HG03095 (cell line): ENCODE data around the gene HCN2.
"Not testable (repeated sequence)": the region's sequence is repeated elsewhere in the genome, so short reads cannot be mapped to it uniquely, and the experiment has no call there.

Experiments used
- ATAC-seq: cut with Tn5 transposase; IDR thresholded peaks from one replicate; pipeline ENCODE4 v1.9.1; 2021; ENCODE audit warnings: moderate library complexity; ENCODE audit not compliant: unreplicated experiment

The HCN2 gene

GRCh38 chr19:602391-603301 is 13.0 kb downstream of the HCN2 start:
- no peak for ATAC-seq

- not testable (repeated sequence) for ATAC-seq
Measured at GRCh38 chr19:603302-603639, 13.6 kb downstream of the HCN2 start.

- not testable (repeated sequence) for ATAC-seq
Measured at GRCh38 chr19:603779-604178, 14.1 kb downstream of the HCN2 start.

DNA sequence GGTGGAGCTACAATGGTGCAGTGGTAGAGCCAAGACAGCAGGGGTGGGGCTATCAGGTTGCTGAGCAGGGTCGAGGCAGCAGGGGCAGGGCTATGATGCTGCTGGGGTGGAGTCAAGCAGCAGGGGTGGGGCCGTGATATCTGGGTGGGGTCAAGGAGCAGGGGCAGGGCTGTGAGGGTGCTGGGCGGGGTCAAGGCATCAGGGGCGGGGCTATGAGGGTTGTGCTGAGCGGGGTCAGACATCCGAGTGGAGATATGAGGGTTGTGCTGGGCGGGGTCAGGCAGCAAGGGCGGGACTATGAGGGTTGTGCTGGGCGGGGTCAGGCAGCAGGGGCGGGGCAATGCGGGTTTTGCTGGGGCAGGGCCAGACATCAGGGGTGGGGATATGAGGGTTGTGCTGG is 14.7 kb downstream of the HCN2 start:
- ATAC-seq: no peak

DNA sequence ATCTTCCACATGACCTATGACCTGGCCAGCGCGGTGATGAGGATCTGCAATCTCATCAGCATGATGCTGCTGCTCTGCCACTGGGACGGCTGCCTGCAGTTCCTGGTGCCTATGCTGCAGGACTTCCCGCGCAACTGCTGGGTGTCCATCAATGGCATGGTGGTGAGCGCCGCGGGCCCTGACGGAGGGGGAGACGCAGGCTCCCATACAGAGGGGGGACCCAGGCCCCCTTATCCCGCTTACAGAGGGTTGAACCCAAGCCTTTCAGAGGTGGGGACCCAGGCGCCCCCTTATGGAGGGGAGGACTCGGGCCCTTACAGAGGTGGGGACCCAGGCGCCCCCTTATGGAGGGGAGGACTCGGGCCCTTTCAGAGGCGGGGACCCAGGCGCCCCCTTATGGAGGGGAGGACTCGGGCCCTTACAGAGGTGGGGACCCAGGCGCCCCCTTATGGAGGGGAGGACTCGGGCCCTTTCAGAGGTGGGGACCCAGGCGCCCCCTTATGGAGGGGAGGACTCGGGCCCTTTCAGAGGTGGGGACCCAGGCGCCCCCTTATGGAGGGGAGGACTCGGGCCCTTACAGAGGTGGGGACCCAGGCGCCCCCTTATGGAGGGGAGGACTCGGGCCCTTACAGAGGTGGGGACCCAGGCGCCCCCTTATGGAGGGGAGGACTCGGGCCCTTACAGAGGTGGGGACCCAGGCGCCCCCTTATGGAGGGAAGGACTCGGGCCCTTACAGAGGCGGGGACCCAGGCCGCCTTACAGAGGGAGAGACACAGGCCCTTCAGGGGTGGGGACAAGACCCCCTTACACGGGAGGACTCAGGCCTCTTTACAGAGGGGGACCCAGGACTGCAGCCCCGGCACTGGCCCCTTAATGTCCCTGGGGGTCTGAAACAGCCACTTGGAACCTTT is 15.6 kb downstream of the HCN2 start:
- ATAC-seq: not testable (repeated sequence)

DNA sequence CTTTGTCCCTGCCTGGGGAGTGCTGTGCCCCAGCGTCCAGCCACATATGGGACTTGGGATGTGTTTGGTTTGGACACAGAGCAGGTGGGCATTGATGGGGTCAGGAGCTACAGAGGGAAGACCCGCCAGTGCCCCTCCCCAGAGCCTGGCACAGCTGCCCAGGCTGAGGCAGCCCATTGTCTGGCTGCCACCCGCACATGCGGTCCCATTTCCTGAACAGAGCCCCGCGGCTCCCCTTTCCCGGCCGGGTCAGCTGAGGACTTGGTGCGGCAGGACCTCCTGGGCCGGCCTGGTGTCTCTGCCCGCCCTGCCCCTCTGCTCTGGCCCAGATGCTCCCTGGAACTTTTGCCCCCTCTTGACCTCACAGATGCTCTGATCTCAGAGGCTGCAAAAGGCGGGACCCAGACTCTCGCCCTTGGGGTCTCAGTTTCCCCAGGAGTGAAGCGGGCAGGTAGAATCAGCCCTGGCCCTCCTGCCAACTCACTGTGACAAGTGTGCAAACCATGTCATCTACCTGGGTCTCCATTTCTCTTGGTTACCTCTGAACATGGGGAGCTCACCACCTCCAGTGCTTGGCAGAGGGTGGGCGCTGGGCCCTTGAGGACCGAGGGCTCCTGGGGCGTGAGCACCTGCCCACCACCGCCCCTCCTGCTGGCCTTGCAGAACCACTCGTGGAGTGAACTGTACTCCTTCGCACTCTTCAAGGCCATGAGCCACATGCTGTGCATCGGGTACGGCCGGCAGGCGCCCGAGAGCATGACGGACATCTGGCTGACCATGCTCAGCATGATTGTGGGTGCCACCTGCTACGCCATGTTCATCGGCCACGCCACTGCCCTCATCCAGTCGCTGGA is 17.8 kb downstream of the HCN2 start:
- ATAC-seq: no peak

DNA sequence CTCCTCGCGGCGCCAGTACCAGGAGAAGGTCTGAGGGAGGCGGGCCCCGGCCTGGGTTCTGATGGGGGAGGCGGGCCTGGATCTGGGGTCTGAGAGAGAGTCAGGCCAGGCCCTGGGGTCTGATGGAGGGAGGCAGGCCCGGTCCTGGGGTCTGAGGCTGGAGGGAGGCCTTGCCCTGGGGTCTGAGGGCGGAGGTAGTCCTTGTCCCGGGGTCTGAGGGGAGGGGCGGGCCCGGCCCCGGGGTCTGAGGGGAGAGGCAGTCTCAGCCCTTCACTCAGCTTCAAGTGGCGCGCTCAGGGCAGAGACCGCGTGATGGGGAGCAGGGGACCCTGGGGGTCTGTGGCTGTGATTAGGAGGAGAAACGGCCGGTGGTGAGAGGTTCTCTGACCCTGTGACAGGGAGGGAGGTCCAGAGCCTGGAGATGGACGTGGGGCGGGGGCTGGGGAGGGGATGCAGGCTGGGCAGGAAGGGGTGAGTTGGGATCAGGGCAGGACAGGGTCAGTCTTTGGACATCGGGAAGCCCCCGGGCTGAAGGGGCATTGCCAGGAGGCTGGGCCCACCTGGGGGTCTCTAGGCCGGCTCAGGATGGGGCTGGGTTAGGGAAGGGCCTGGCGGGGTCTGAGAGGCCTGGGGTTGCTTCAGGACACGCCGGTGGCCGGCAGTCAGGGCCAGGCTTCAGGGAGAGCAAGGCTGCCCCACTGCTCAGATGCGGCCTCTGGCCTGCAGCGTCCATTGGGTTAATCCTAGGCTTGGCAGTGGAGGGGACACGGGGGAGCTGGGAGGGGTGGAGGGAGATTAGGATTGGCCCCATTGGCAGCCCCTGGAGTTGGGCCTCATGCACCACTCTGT is 18.7 kb downstream of the HCN2 start:
- ATAC-seq: no peak

DNA sequence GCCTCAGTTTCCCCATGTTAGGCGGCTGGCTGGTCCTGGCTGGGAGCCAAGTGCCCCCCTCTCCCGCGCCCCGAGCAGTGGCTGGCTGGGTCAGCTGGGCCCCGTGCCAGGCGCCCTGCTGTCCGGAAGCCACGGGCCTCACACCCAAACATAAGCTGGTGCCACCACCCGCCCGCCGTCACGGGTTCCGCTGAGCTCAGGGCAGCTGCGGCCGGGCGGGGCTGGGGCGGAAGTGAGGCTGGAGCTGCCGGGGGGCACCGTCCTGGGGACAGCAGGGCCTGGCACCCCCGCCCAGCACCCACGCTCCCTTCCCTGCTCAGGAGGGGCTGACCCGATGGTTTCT is 19.3 kb downstream of the HCN2 start:
- no peak for ATAC-seq

DNA sequence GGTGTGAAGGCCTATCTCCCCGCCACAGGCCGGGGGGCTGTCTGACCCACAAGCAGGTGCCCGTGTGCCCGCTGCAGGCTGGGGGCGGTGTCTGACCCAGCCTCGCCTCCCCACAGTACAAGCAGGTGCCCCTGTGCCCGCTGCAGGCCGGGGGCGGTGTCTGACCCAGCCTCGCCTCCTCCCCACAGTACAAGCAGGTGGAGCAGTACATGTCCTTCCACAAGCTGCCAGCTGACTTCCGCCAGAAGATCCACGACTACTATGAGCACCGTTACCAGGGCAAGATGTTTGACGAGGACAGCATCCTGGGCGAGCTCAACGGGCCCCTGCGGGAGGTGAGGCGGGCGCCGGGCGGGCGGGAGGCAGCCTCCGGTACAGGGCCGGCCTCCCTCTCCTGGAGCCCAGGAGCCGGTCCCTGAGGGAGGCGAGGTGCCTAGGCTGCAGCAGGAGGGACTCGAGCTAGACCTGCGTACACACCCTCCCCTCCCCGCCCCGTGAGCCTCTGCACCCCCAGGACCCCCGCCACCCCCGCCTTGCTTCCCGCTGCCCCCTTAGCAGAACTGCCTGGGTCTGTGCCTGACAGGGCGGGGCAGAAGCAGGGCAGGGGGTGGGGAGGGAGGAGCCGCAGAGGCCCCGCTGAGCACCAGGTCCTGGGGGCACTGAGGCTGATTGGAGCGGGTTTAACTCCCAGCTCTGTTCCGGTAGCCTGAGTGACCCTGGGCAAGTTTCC is 20.6 kb downstream of the HCN2 start:
- no peak for ATAC-seq

DNA sequence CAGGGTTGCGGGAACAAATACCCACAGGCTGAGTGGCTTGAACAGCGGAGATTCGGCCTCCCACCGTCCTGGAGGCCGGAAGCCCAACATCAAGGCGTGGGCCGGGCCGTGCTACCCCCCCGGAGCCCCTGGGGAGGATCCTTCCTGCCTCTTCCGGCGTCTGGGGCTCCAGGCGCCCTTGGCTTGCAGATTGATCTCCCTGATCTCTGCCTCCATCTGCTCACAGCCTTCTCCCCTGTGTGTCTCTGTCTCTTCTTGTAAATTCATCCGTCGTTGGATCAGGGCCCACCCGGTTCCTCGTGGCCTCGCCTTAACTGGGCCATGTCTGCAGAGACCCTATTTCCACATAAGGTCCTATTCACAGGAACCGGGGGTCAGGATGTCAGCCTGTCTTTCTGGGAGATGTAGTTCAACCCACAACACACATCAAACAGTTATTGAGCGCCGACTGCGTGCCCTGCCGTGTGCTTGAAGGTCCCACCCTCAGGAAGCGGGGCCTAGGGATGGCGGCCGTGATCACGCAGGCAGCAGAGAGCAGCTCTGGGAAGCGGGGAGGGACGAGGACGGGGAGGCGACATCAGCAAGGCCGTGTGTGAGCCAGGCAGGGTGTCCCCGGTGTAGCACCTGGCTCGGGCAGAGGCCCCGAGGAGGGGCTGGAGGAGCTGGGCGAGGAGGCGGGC is 21.3 kb downstream of the HCN2 start:
- ATAC-seq: no peak

DNA sequence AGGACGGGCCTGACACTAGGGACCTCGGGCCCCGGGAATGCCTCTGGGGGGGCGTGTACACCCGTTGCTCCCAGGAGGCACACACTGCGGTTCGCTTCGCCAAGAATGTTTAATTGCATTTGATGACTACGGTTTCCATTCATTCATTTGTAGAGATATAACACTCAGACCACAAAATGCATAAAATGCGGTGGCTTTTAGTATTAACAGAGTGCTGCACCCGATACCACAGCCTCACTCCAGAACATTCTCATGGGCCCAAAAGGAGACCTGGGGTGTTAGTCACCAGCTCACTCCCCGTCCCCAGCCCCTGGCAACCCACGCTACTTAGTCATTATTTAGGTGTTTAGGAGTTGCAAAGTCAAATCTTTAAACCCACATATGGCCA is 21.8 kb downstream of the HCN2 start:
- ATAC-seq: no peak

DNA sequence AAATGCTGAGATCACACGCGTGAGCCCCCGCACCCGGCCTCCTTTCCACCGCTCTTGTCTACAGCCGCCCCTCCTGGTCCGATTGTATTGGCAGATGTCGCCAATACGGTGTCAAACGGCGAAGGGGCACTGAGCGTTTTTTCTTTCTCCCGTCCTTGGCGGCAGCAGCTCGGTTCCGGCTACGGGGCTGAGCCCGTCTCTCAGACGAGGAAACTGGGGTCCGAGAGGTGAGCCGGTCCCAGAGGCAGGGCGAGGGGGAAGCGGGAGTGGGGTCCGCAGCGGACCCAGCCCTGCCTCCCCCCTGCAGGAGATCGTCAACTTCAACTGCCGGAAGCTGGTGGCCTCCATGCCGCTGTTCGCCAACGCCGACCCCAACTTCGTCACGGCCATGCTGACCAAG is 23.3 kb downstream of the HCN2 start:
- ATAC-seq: no peak

- ATAC-seq: no peak
Measured at GRCh38 chr19:613732-614567, 24.3 kb downstream of the HCN2 start.

DNA sequence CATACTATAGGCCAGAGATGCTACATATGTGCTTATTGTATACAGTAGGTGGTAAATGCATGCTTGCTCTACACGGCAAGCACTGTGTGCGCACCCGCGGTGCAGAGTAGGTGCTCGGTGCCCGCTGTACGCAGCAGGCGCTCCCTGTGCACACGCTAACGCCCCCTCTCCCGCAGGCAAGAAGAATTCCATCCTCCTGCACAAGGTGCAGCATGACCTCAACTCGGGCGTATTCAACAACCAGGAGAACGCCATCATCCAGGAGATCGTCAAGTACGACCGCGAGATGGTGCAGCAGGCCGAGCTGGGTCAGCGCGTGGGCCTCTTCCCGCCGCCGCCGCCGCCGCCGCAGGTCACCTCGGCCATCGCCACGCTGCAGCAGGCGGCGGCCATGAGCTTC is 25.9 kb downstream of the HCN2 start:
- no peak for ATAC-seq

- no peak for ATAC-seq
Measured at GRCh38 chr19:616062-616700, 26.5 kb downstream of the HCN2 start.

GRCh38 chr19:616747-617526 is 27.3 kb downstream of the HCN2 start:
- ATAC-seq: no peak
